GM12891 (cell line): ENCODE data around the gene RABEPK.

Experiments
- PAX5 ChIP-seq: IDR thresholded peaks from 2 replicates; pipeline ENCODE4 v1.6.1; 2011; ENCODE audit warnings: low read length, moderate library complexity, mild to moderate bottlenecking; ENCODE audit not compliant: insufficient read depth, severe bottlenecking
- POLR2A ChIP-seq: IDR thresholded peaks from 2 replicates; pipeline ENCODE4 v1.6.1; 2011; ENCODE audit warnings: low read depth, low read length, control low read depth
- POLR2AphosphoS5 ChIP-seq: IDR thresholded peaks from 2 replicates; pipeline ENCODE4 v1.6.1; 2011; ENCODE audit warnings: low read depth, low read length, control low read depth
- POU2F2 ChIP-seq: IDR thresholded peaks from 2 replicates; pipeline ENCODE4 v1.6.1; 2011; ENCODE audit warnings: low read depth, mild to moderate bottlenecking, control low read depth, low read length, moderate library complexity
- TAF1 ChIP-seq: IDR thresholded peaks from 2 replicates; pipeline ENCODE4 v1.6.1; 2011; ENCODE audit warnings: low read depth, low read length, control low read depth

DNA sequence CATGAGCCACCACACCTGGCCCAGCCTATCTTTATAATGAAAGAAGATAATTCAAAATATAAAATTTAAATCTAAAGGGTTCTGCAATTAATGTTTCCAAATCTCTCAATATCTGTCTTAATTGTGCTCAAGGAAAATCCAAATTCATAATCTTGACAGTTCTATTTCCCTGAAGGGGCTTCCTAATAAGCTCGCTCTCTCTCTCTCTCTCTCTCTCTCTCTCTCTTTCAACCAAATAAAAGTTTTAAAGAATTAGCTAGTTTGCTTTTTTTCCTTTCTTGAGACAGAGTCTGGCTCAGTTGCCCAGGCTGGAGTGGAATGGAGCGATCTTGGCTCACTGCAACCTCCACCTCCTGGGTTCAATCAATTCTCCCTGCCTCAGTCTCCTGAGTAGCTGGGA lies 43.8 kb upstream of the RABEPK start:
- no peak for TF ChIP-seq POLR2AphosphoS5
- no peak for TF ChIP-seq POU2F2
- TF ChIP-seq POLR2A, result no peak
- no peak for TF ChIP-seq TAF1
- TF ChIP-seq PAX5, result no peak
